IMR-90 (cell line): ENCODE results near the gene CCDC179. TPM values are rescaled to one million over a fixed set of nuclear protein-coding genes. Genes with fewer than 3 reads are reported as not detected.

ENCODE experiments used
- ATAC-seq: fragments of 200-7000 bp; cut with Tn5 transposase; 2 replicates; pipeline ENCODE4 v1.9.1; 2020; ENCODE audit warnings: low read depth, mild to moderate bottlenecking, moderate library complexity
- BruUV-seq: library from RNA; stranded (reverse); fragments of 400-500 nt; replicated peaks from 2 replicates; lab custom pipeline; 2021; lab: Mats Ljungman, UMichigan
- CTCF ChIA-PET: fragments of 300-600 bp; formaldehyde crosslinking; extraction: SDS; loops from one replicate; lab custom pipeline; 2021; ENCODE audit warnings: antibody characterized with exemption; lab: Yijun Ruan, JAX
- POLR2A ChIA-PET: fragments of 300-600 bp; sonication (Branson Sonifier 250); formaldehyde crosslinking; loops from one replicate; lab custom pipeline; 2022; ENCODE audit warnings: antibody characterized with exemption; ENCODE audit not compliant: unreplicated experiment; lab: Charles Lee
- DNase-seq: peaks from one replicate; pipeline ENCODE4 v3.0.0; 2013
- H2AFZ ChIP-seq: replicated peaks from 2 replicates; pipeline ENCODE3; 2013; ENCODE audit warnings: low read length, mild to moderate bottlenecking; ENCODE audit not compliant: poor library complexity
- H2AK5ac ChIP-seq: 2 replicates; pipeline ENCODE4 v1.6.1; 2013; ENCODE audit warnings: low read depth, low read length, inconsistent platforms
- H2AK9ac ChIP-seq: replicated peaks from 2 replicates; pipeline ENCODE3; 2013; ENCODE audit warnings: mild to moderate bottlenecking, low read depth, low read length, moderate library complexity; ENCODE audit not compliant: poor library complexity
- H2BK120ac ChIP-seq: 2 replicates; pipeline ENCODE4 v1.6.1; 2013; ENCODE audit warnings: low read depth, low read length, inconsistent platforms
- H2BK15ac ChIP-seq: 3 replicates; pipeline ENCODE4 v1.6.1; 2013; ENCODE audit warnings: low read depth, low read length, inconsistent platforms
- H2BK20ac ChIP-seq: 2 replicates; pipeline ENCODE4 v1.6.1; 2013; ENCODE audit warnings: low read depth, mild to moderate bottlenecking, inconsistent platforms, low read length, moderate library complexity
- H2BK5ac ChIP-seq: 2 replicates; pipeline ENCODE4 v1.6.1; 2013; ENCODE audit warnings: mild to moderate bottlenecking, low read depth, low read length, inconsistent platforms; ENCODE audit not compliant: poor library complexity, severe bottlenecking
- H3K14ac ChIP-seq: replicated peaks from 2 replicates; pipeline ENCODE4 v1.6.1; 2013; ENCODE audit warnings: low read depth, low read length, inconsistent platforms
- H3K18ac ChIP-seq: 2 replicates; pipeline ENCODE4 v1.6.1; 2013; ENCODE audit warnings: low read depth, low read length, control low read depth
- H3K23ac ChIP-seq: 2 replicates; pipeline ENCODE4 v1.6.1; 2013; ENCODE audit warnings: low read depth, low read length, inconsistent platforms
- H3K27ac ChIP-seq: 2 replicates; pipeline ENCODE4 v1.5.1; 2013; ENCODE audit warnings: mild to moderate bottlenecking, control low read depth, low read length; ENCODE audit not compliant: insufficient read depth
- H3K27me3 ChIP-seq: 2 replicates; pipeline ENCODE4 v1.6.1; 2013; ENCODE audit warnings: low read length; ENCODE audit not compliant: control insufficient read depth, insufficient read depth
- H3K36me3 ChIP-seq: 2 replicates; pipeline ENCODE4 v1.6.1; 2013; ENCODE audit warnings: low read length, mixed read lengths; ENCODE audit not compliant: control insufficient read depth, insufficient read depth
- H3K4ac ChIP-seq: 2 replicates; pipeline ENCODE4 v1.6.1; 2013; ENCODE audit warnings: low read depth, low read length, inconsistent platforms
- H3K4me1 ChIP-seq: 2 replicates; pipeline ENCODE4 v1.6.1; 2013; ENCODE audit warnings: low read length, mixed read lengths; ENCODE audit not compliant: control insufficient read depth, insufficient read depth
- H3K4me2 ChIP-seq: 2 replicates; pipeline ENCODE4 v1.6.1; 2013; ENCODE audit warnings: low read depth, mild to moderate bottlenecking, control low read depth, low read length, moderate library complexity
- H3K4me3 ChIP-seq: 2 replicates; pipeline ENCODE4 v1.5.1; 2013; ENCODE audit warnings: low read depth, mild to moderate bottlenecking, control low read depth, low read length, moderate library complexity; ENCODE audit not compliant: insufficient read depth
- H3K56ac ChIP-seq: 2 replicates; pipeline ENCODE4 v1.6.1; 2013; ENCODE audit warnings: low read length, inconsistent platforms; ENCODE audit not compliant: insufficient read depth; ENCODE audit errors: extremely low read depth
- H3K79me1 ChIP-seq, 2 experiments: 2 replicates each; pipeline ENCODE4 v1.6.1; 2013; ENCODE audit warnings: low read length in 2 of 2, inconsistent platforms in 1 of 2, low read depth in 1 of 2
- H3K9ac ChIP-seq: 2 replicates; pipeline ENCODE4 v1.6.1; 2013; ENCODE audit warnings: low read depth, low read length, control low read depth
- H3K9me1 ChIP-seq: 2 replicates; pipeline ENCODE4 v1.6.1; 2013; ENCODE audit warnings: low read length, inconsistent platforms; ENCODE audit not compliant: insufficient read depth
- H3K9me3 ChIP-seq: 2 replicates; pipeline ENCODE4 v1.6.1; 2013; ENCODE audit warnings: low read length; ENCODE audit not compliant: control insufficient read depth, insufficient read depth
- H4K20me1 ChIP-seq: 2 replicates; pipeline ENCODE4 v1.6.1; 2013; ENCODE audit warnings: low read length, inconsistent platforms; ENCODE audit not compliant: insufficient read depth
- H4K5ac ChIP-seq: 2 replicates; pipeline ENCODE4 v1.6.1; 2013; ENCODE audit warnings: mild to moderate bottlenecking, low read depth, low read length, control low read depth
- H4K8ac ChIP-seq, 2 experiments: 2 replicates each; pipeline ENCODE4 v1.6.1; 2013; ENCODE audit warnings: low read depth in 2 of 2, low read length in 2 of 2, control low read depth in 1 of 2, inconsistent platforms in 1 of 2
- H4K91ac ChIP-seq: 2 replicates; pipeline ENCODE4 v1.6.1; 2013; ENCODE audit warnings: low read depth, low read length, inconsistent platforms; ENCODE audit not compliant: insufficient read depth
- BHLHE40 ChIP-seq: fragments of 150-350 bp; IDR thresholded peaks from 2 replicates; pipeline ENCODE4 v1.6.1; 2016; ENCODE audit warnings: mild to moderate bottlenecking, low read depth, low read length
- CEBPB ChIP-seq: IDR thresholded peaks from 2 replicates; pipeline ENCODE4 v1.6.1; 2012; ENCODE audit warnings: low read depth, low read length, improper control_type of control experiment
- CHD1 ChIP-seq: IDR thresholded peaks from 2 replicates; pipeline ENCODE4 v1.6.1; 2012; ENCODE audit warnings: low read depth, low read length, improper control_type of control experiment
- CTCF ChIP-seq: conservative IDR thresholded peaks from 2 replicates; pipeline ENCODE4 v1.5.1; 2012; ENCODE audit warnings: mild to moderate bottlenecking, low read depth, low read length, improper control_type of control experiment
- ELK1 ChIP-seq: fragments of 150-350 bp; IDR thresholded peaks from 2 replicates; pipeline ENCODE4 v1.6.1; 2016; ENCODE audit warnings: low read depth, mild to moderate bottlenecking, low read length, moderate library complexity, borderline replicate concordance
- MAZ ChIP-seq: IDR thresholded peaks from 2 replicates; pipeline ENCODE4 v1.6.1; 2012; ENCODE audit warnings: low read depth, mild to moderate bottlenecking, low read length, improper control_type of control experiment, moderate library complexity, borderline replicate concordance
- NFE2L2 ChIP-seq: fragments of 150-350 bp; IDR thresholded peaks from 2 replicates; pipeline ENCODE4 v1.6.1; 2016; ENCODE audit warnings: low read depth, mild to moderate bottlenecking, low read length
- POLR2A ChIP-seq: IDR thresholded peaks from 2 replicates; pipeline ENCODE4 v1.6.1; 2012; ENCODE audit warnings: mild to moderate bottlenecking, low read depth, low read length
- RAD21 ChIP-seq: IDR thresholded peaks from 2 replicates; pipeline ENCODE4 v1.6.1; 2012; ENCODE audit warnings: low read length, improper control_type of control experiment
- RCOR1 ChIP-seq: IDR thresholded peaks from 2 replicates; pipeline ENCODE4 v1.6.1; 2012; ENCODE audit warnings: mild to moderate bottlenecking, low read length, improper control_type of control experiment; ENCODE audit not compliant: insufficient replicate concordance
- RFX5 ChIP-seq: IDR thresholded peaks from 2 replicates; pipeline ENCODE4 v1.8.0; 2012; ENCODE audit warnings: low read depth, mild to moderate bottlenecking, low read length, moderate library complexity
- SMC3 ChIP-seq: fragments of 150-350 bp; IDR thresholded peaks from 2 replicates; pipeline ENCODE4 v1.6.1; 2016; ENCODE audit warnings: low read depth, mild to moderate bottlenecking, antibody characterized with exemption, low read length, moderate library complexity
- WGBS, 2 experiments: methylation state at CpG; one replicate each; pipeline versions ENCODE4 v1.1.5 to v1.1.7; 2013; ENCODE audit warnings: missing lambda C conversion rate in 2 of 2; ENCODE audit not compliant: insufficient read length in 1 of 2; ENCODE audit errors: extremely low coverage in 2 of 2; 5-methylcytosine and 5-hydroxymethylcytosine counted together
- dilution Hi-C: fragments of 300-500 bp; cut with HindIII; formaldehyde crosslinking; loops from one replicate; pipeline ENCODE4 v1.14.3; 2018; ENCODE audit warnings: low sequenced_read_pairs; ENCODE audit not compliant: unreplicated experiment
- in situ Hi-C: fragments of 300-500 bp; cut with MboI; formaldehyde crosslinking; loops from 3 replicates; pipeline ENCODE4 v1.14.3; 2019; ENCODE audit warnings: low sequenced_read_pairs, inconsistent platforms, mixed read lengths
- intact Hi-C: fragments of 100-400 bp; cut with micrococcal nuclease; formaldehyde crosslinking; loops from 2 replicates; pipeline ENCODE4 v1.10.0; 2022
- polyA plus RNA-seq, 3 experiments: library from polyadenylated mRNA; depleted of rRNA; stranded (reverse); fragments of >200 nt; gene quantifications; 2 replicates each; pipeline ENCODE4 v1.2.3, GENCODE V29; 2012; ENCODE audit warnings: low replicate concordance in 1 of 3
- total RNA-seq: library from RNA; depleted of rRNA; stranded (reverse); fragments of >200 nt; gene quantifications from 2 replicates; pipeline ENCODE4 v1.2.3, GENCODE V29; 2012
- TF ChIP-seq, protein P1 (sequence below): fragments of 150-350 bp; IDR thresholded peaks from 2 replicates; pipeline ENCODE4 v1.6.1; 2017; ENCODE audit warnings: mild to moderate bottlenecking, antibody characterized with exemption, low read length, low read depth

The CCDC179 gene
- total and polyA plus RNA-seq, 2 of the 4 experiments (the other 2 are of a cell fraction): not detected

GRCh38 chr11:22869325-22869724, 9.1 kb upstream of the CCDC179 start (continued):
- no peak for TF ChIP-seq POLR2A
- TF ChIP-seq RCOR1: no peak

- no TSS peak for BruUV-seq
- H3K9me3 ChIP-seq: no peaks in the 10 kb centered on the region
- no peak overlapping the region for H4K91ac ChIP-seq
- H3K14ac ChIP-seq: no peak overlapping the region
- no peaks in the 10 kb centered on the region for H3K27me3 ChIP-seq
- H3K9me1 ChIP-seq: no peaks in the 10 kb centered on the region
- no peak overlapping the region for H2BK15ac ChIP-seq
- no peak overlapping the region for H2AK9ac ChIP-seq
- dilution Hi-C loops (no loop called here), intact Hi-C loops (no loop called here), in situ Hi-C loops (no loop called here)
- H2AFZ ChIP-seq: no peak overlapping the region
- no peak for DNase-seq
- no peak for TF ChIP-seq CHD1
- TF ChIP-seq MAZ: no peak
- TF ChIP-seq RAD21: no peak
- TF ChIP-seq POLR2A: no peak
- TF ChIP-seq, protein P1, sequence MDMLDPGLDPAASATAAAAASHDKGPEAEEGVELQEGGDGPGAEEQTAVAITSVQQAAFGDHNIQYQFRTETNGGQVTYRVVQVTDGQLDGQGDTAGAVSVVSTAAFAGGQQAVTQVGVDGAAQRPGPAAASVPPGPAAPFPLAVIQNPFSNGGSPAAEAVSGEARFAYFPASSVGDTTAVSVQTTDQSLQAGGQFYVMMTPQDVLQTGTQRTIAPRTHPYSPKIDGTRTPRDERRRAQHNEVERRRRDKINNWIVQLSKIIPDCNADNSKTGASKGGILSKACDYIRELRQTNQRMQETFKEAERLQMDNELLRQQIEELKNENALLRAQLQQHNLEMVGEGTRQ: no peak
- TF ChIP-seq BHLHE40: no peak
- TF ChIP-seq CTCF: no peak
- TF ChIP-seq RCOR1: no peak
- no peak for TF ChIP-seq RFX5
- TF ChIP-seq ELK1: no peak
- TF ChIP-seq SMC3: no peak
- TF ChIP-seq CEBPB: no peak
- TF ChIP-seq NFE2L2: no peak
- no peak overlapping the region for H3K4me2 ChIP-seq
- H3K4me1 ChIP-seq: no peaks in the 10 kb centered on the region
- H4K5ac ChIP-seq: no peak overlapping the region
- H3K56ac ChIP-seq: no peak overlapping the region
- no peaks in the 10 kb centered on the region for H4K20me1 ChIP-seq
- 100% methylated on average over 2 of the region's 6 CpGs; no CpG with 5 or more reads in 1 of the 2 experiments for WGBS, 2 experiments
- H3K27ac ChIP-seq: no peak overlapping the region
- no peak overlapping the region for H3K9ac ChIP-seq
- H2BK5ac ChIP-seq: no peak overlapping the region
- H4K8ac ChIP-seq: no peak overlapping the region
- no peaks in the 10 kb centered on the region for H3K36me3 ChIP-seq
- H3K4me3 ChIP-seq: no peak overlapping the region
- no peak overlapping the region for H2BK20ac ChIP-seq
- H2BK120ac ChIP-seq: no peak overlapping the region
- ATAC-seq: no peak
- H3K18ac ChIP-seq: no peak overlapping the region
- CTCF ChIA-PET: no interaction called here
- POLR2A ChIA-PET: no interaction called here
- no peaks in the 10 kb centered on the region for H3K79me1 ChIP-seq
- H3K4ac ChIP-seq: no peak overlapping the region
- no peak overlapping the region for H3K23ac ChIP-seq
- H2AK5ac ChIP-seq: no peak overlapping the region
These were observed 518 bp downstream of the CCDC179 start for GRCh38 chr11:22859756-22860155.
